GM21619 (cell line): ENCODE results near the gene L2HGDH.
A peak's percentile ranks its signal among the peaks of the same experiment; 100 is the strongest.
"Not testable (repeated sequence)": the region's sequence is repeated elsewhere in the genome, so short reads cannot be mapped to it uniquely, and the experiment has no call there.

ENCODE experiments used
- ATAC-seq: cut with Tn5 transposase; IDR thresholded peaks from one replicate; pipeline ENCODE4 v1.9.1; 2021; ENCODE audit not compliant: unreplicated experiment

L2HGDH gene

DNA sequence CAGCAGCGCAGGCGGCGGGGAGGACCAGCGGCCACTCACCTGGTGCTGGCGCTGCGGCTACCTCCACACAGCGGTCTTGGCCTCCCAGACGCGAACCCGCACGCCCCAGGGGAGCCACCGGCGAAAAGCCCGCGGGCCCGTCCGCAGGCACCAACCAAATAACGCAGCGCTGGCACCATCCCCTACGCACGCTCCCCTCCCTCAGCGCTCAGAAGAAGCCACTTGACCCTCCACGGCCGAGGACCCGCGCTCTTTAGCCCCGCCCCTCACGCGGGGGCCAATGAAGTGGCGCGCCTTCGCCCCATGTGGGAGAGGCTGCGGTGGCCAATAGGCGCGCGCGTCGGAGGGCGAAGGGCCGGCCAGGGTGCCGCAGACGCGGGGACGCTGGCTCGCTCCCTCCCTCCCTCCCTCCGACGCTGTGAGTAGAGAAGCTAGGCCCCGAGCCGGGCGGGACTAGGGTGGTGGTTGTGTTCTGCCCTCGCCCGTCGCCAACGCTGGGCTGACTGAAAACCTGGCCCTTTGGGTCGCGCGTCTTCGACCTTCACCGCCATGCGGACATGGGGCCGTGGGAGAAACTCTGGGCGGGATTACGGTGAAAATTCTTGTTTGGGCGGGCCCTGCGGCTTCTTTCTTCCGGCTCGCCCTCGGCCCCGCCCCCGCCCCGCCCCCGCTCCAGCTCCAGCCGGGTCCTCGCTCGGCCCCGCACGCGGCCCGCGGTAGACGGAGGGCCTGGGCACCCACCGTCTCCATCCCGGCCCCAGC is at the start of gene L2HGDH, which contains the start of gene DMAC2L:
Gene L2HGDH (minus strand): TSS at position 258 of the 762 bp plus-strand sequence. CDS start 79 bp downstream, at position 179.
Gene DMAC2L (plus strand): TSS at position 353 of the 762 bp plus-strand sequence. CDS start 9,164 bp downstream, outside the sequence.
- peak; percentile 91 for ATAC-seq

DNA sequence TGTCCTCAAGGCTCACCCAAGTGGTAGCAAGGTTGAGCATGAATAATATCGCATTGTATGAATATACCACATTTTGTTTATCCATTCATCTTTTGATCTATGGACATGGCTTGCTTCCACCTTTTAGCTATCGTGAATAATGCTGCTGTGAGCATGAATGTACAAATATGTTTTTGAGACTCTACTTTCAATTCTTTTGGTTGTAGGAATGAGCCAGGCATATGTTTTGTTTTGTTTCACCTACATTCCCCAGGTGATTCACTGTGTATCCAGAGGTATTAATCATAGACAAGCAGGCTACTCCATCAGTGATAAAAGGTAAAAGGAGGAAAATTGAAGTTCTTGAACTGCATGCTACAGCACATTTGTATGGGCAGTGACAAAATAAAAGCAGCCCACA is 48.8 kb upstream of the L2HGDH start:
- no peak for ATAC-seq

DNA sequence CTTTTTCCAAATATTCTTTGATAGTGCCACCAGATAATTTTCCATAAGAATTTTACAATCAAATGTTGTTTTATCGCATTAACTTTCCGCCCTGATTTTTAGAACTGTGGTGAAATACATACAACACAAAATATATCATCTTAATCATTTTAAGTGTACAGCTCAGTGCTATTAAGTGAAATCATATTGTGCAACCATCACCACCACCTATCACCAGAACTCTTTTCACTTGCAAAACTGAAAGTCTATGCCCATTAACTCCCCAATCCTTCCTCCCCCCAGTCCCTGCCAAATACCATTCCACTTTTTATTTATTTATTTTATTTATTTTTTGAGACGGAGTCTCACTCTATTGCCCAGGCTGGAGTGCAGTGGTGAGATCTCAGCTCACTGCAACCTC is 48.1 kb upstream of the L2HGDH start:
- ATAC-seq: no peak

DNA sequence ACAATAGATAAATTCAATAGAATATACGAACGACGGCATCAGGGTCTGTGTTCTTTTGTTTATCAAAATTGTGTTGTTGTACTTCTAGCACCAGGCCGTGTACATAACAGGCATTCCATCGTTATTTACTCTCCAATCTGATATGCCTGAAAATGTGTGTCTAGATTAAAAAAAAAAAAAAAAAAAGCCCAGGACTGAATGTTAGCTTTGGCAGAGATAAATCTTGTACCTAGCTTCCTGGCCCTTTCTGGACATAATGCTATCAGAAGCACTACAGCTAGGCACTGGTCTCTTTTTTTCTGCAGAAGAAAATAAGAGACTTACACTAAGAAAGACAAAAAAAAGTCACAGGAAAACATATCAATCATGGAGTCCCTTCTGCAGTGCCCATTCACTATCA is 47.6 kb upstream of the L2HGDH start:
- no peak for ATAC-seq

DNA sequence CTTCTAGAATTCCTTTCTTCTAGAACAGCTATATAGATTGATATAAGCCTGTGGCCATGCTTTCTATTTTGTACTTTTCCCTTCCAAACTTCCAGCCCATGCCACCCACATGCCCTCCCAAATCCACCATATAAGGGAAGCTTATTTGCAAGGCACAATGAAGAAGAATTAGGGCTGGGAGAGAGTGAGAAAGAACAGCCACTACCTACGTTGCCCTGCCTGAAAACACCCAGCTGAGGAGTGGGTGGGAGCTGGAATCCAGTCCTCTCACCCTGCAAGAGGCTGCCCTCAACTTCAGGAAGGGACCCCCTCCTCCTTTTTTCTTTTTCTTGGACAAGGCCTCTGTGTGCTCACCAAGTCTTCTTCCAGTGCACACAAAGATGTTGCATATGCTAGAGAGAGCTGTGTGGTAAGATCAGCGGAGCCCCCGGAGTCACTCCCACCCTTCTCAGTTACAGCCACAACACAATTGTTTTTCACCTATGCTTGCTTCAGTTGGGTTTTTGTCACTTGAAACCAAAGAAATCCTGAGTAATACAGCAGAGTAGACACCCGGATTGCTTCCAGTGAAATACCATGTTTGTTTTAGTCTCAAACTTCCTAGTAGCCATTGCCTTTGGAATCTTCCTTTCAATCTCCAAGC is 45.8 kb upstream of the L2HGDH start:
- ATAC-seq: no peak

DNA sequence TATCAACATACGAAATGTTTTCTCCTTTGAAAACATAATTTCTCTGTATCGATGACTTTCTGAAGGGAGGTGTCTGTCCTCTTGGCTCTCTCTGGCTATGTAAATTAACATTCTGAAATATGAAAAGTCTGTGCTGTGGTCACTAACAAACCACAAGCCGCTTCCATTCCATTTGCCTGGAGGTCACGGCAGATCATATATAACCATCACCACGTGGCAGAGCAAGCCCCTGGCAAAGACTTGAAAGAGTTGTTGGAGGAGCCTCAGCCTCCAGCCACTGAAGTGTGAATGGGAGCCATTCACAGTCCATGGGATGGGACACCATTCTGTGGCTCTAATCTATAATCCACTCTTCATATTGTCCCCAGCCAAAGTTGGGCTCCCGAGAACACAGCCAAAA is 45.1 kb upstream of the L2HGDH start:
- ATAC-seq: no peak

DNA sequence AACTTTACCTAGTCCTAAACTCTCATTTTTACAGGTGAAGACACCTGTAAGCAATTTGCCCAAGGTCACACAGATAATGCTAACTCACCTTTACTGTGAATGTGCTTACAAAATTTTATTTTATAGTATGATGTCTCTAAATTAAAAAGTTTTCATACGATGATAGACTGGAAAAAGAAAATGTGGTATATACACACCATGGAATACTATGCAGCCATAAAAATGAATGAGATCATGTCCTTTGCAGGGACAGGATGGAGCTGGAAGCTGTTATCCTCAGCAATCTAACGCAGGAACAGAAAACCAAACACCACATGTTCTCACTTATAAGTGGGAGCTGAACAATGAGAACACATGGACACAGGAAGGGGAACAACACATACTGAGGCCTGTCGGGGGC is 44.3 kb upstream of the L2HGDH start:
- ATAC-seq: not testable (repeated sequence)

DNA sequence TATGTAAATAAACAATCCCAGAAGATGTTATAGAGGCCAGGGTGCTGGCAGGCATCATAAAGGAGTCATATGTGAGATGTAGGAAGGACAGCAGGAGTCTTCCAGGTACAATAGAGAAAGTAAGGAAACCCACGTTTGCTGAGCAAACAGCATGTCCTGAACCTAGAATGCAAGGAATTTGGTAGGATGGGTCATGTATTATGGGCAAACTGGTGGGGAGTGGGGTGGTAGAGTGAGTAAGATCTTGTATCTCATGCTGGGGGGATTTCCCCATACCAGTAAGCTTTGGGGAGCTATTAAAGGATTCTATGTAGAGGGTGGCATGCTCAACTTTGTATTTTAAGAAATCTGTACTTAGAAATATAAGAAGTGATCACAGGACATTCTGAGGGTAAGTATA is 43.7 kb upstream of the L2HGDH start:
- no peak for ATAC-seq

DNA sequence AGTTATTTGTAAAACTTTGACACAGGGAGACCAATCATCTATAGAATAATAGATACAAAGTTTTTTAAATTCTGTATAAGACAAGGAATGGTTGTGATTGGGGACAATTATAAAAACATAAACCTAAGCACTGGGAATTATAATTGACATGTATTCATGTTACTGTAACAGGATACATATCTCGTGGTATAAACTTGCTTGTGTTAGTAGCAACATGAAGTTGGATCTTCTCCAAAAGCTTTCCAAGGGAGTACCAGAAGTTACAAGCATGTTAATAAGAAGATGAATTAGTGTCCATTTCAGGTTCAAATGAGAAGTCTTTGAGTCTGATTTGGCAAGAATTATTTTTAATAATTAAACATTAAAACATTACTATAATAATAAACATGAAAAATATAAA is 42.5 kb upstream of the L2HGDH start:
- no peak for ATAC-seq

DNA sequence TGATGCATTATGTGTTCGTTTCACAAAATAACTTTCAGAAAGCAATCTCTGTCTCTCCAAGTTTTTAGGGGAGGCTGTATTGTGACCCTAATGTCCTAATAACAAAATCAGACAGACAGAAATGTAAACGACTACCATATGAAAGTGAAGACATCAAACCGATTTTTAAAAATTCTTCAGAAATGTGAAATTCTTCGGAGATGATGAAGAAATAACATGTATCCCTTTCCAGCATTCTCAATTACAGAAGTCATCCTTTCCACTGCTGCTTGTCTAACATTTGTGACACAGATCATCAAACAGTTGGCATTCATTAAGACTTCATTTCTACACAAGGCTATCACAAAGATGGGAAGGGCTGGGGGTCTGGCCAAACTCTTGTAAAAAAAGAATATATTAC is 41.1 kb upstream of the L2HGDH start:
- ATAC-seq: no peak

DNA sequence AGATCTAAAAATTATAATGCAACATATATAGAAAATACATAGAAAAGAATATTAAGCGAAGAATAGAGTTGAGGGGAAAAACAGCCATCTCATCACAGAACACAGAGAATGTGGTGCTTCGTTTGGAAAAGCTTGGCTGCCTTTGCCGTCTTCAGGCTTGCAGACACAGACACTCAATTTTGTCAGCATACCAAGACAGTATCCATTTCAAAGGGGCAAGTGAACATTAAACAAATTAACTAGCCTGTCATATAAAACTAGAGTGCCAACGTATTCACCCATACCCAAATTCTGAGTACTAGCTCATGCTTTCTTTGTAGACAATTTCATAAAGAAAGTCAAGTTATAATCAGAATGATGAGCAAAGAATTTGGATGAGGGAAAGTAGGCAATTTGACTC is 40.6 kb upstream of the L2HGDH start:
- no peak for ATAC-seq

DNA sequence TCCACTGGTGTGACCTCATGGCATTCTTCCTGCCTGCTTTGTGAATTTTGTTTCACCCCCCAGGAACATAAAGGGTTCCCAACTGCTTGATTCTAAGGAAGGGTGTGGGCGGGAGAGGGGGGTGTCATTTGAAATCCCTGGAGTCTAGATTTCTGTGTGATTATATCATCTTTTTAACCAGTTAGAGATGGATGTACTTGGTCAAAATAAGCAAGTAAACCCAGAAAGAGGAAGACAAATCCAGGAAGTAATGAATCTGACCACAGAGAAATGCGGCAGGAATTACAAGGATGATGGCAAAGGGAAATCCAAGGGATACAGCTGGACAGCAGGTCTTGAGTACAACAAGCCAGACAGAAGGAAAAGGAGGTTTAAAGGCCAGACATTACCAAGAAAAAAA is 38.9 kb upstream of the L2HGDH start:
- no peak for ATAC-seq

DNA sequence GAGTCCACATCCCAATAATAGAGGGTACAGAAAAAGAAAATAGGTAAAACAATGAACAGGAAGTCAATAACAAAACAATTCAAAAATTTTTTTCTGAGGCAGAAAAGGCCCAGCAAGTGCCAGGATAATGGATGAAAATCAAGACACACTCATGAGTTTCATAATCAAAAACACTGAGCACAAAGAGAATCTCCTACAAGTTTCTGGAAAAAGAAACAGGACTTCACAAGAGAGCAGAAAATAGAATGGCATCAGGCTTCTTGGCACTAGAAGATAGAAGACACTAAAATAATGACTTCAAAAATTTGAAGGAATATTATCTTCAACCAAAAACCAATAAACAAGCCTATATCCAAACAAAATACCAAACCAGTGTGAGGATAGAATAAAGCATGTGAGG is 36.9 kb upstream of the L2HGDH start:
- ATAC-seq: no peak

DNA sequence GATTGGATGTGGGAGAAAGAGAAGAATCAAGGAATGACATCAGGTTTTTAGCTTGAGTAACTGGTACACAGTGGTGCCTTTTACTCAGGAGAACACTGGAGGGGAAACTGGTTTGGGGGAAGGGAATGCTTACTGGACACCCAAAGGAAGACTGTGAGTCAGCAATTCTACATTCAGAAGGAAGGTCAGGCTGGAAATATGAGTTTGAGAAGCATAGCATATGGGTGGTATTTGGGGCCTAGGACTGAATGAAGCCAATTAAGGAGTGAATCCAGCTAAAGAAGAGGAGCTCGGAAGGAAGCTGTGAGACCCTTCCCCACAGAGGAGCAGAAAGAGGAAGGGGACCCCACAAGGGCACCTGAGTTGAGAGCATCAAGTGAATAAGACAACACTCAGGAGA is 35.5 kb upstream of the L2HGDH start:
- ATAC-seq: no peak

DNA sequence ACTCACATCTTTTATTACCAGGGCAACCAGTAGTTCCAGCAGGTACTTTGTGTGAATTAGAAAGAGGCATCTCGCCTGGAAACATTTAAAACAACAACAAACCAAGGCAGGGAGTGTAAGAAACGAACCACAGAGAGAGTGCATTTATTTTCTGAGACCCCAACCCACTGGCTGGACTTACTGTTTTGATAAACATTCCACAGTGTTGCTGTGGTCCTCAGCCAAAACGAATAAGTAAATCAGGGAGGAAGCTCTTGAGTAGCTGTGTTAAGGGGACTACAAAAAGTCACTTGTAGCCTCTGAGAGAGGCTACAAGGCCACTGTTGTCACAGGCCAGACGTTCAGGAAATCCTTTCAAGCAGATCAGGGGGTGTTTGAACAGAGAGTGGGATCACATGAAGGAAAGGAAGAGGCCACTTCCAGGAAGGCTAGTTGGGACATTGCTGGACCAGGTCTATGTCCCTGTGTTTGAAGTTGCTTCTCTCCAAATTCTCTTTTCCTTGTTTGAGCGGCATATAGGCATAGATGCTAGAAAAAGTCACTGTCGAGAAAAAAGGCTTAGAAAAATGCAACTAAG is 33.9 kb upstream of the L2HGDH start:
- no peak for ATAC-seq

DNA sequence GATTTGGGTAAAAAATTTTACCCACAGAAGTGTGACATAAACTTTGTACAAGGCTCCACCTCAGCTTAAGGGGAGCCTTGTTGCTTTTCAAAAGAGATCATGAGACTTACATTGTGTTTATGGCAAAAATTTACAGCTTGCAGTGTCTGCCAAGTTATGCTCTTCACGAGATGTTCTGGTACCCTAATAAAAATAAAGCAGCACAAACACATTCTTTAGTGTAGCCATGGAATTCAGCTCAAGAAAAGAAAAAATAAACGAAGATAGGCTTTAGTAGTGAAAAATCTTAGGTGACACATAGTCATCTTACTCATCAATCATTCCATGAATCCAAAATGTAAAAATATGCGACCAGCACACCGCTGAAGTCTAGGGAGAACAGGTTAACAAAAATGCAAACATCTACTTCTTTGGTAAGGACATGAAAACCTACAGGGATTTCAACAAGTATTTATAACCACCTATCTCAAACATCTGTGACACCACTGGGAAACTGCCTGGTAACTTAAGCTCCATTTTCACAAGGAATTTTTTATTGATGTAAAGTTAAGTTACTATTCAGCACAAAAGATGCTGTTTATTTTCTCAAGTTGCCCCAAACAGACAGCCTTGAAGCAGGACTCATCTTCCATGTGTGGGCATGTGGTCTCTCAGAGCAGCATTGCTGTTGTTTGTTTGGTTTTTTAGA is 33.0 kb upstream of the L2HGDH start:
- no peak for ATAC-seq

DNA sequence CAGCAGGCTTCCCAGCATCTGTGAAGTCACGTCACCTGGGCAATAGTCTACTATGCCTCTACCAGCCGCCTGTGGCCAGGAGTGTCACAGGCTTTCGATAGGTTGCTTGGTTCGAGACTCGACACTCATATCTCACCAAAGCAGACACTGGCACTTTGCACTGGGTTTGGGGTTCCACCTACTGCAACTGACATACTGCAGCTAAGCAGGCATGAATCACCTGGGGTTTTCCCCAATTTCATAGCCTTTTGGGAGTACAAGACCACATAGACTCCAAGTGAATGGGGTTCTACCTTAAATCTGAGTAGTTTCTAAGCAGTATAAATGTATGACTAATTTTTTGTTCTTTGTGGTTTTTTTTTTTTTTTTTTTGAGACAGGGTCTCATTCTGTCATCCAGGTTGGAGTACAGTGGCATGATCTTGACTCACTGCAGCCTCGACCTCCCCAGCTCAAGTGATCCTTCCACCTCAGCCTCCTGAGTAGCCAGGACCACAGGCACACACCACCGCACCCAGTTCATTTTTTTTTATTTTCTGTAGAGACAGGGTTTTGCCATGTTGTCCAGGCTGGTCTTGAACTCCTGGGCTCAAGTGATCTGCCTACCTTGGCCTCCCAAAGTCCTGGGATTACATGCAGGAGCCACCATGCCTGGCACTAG is 32.2 kb upstream of the L2HGDH start:
- peak; percentile 89 for ATAC-seq

DNA sequence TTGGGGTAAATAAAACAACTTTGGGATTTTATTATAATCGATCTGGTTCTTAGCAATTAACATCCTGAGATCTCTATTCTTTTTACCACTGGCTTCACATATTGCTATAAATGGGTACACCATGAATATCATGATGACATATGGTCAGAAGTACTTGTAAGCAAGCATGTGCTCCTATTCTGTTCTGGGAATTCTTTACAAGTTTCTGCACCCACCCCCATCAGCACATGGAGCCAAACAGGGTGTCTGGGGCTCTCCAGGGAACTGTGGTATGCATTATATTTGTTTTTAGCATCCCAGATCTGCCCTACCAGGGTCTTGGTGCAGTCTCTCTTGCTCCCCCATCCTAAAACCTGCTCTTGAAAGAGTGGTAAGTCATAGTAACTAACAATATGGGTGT is 31.4 kb upstream of the L2HGDH start:
- ATAC-seq: no peak

DNA sequence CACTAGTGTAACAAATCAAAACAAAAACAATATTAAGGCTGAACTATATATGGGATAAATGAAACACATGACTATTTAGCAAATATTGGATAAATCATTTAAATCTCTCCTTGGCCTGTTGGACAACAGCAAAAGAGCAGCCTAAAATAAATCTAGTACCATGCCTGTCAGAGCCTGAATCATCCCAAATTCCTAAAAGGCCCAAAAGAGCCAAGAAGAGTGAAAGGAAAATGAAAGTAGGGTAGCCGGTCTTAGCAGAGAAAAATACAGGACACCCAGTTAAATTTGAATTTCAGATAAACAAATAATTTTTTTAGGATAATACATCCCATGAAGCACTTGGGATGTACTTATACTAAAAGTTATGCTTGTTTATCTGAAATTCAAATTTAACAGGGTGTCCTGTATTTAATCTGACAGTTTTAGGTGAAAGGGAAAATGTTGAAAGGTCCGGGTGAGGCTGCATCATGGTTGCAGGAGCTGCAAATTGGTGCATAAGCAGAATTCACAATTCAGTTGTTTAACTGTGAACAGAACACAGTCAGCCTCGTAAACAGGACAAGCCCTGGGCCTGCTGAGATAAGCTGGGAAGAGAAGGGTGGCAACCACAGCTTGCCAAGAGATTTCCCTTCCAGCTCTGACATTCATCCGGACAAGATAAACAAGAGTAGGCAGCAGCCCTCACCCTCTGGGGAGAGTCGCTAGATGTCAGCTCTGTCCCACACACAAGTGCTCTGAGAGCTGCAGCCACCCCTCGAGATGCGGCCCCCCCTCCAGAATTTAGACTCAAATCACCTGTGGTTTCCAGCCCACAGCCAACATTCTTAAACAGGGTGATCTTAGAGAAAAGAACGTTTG is 30.4 kb upstream of the L2HGDH start:
- ATAC-seq: no peak

DNA sequence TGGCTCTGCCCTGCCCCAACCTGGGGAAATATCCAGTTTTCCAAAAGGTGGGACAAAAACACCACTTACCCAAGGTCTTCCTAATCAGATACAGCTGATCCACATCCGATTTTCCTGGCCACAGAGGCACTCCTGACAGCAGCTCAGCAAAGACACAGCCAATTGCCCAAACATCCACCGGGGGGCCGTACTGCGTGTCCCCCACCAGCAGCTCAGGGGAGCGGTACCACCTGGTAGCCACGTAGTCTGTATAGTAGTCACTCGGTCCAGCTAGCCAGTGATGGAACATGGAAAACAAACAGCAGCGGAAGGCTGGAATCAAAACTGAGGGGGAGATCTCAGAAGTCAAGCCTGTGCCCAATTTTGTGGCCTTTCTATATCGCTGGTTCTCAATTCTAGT is 28.9 kb upstream of the L2HGDH start:
- ATAC-seq: no peak
